Middle frontal gyrus (tissue), 1 donor: ENCODE data around the gene FIBP.

Experiments
- DNase-seq: peaks from one replicate; pipeline ENCODE4 v3.0.0-alpha.2; 2015; ENCODE audit warnings: low spot score; ENCODE audit errors: extremely low spot score

The FIBP gene

GRCh38 chr11:65891219-65892136 is 3.2 kb upstream of the FIBP start:
- DNase-seq = no peak

- peak; percentile 97 for DNase-seq
These were observed 2.3 kb upstream of the FIBP start, which contains the start of gene CCDC85B for GRCh38 chr11:65890324-65891218. TSS of gene CCDC85B (plus strand) at chr11:65890673. CDS start at chr11:65890784, 111 bp downstream.

GRCh38 chr11:65887723-65888162 is 528 bp downstream of the FIBP start:
- DNase-seq = no peak

GRCh38 chr11:65886826-65887722 is 1.2 kb downstream of the FIBP start:
- DNase-seq = no peak

GRCh38 chr11:65885808-65886536 is 2.3 kb downstream of the FIBP start:
- DNase-seq = no peak

- no peak for DNase-seq
These were observed 3.0 kb downstream of the FIBP start for GRCh38 chr11:65885231-65885630.

- peak; percentile 51 for DNase-seq
These were observed 3.6 kb downstream of the FIBP start for GRCh38 chr11:65884716-65885092.

GRCh38 chr11:65883786-65884715 is 4.2 kb downstream of the FIBP start:
- no peak for DNase-seq

- DNase-seq = no peak
These were observed 5.1 kb downstream of the FIBP start for GRCh38 chr11:65883058-65883761.

GRCh38 chr11:65882120-65883057 is 5.9 kb downstream of the FIBP start:
- no peak for DNase-seq

GRCh38 chr11:65880844-65881421 is 7.3 kb downstream of the FIBP start:
- DNase-seq = no peak

GRCh38 chr11:65880027-65880426 is 8.2 kb downstream of the FIBP start:
- no peak for DNase-seq

- DNase-seq = no peak
These were observed 8.7 kb downstream of the FIBP start, which contains the start of gene CTSW for GRCh38 chr11:65879617-65880016. TSS of gene CTSW (plus strand) at chr11:65879837. CDS start at chr11:65879855, 18 bp downstream.

- DNase-seq = peak; percentile 78
These were observed 14.7 kb downstream of the FIBP start for GRCh38 chr11:65873318-65874156.

- no peak for DNase-seq
These were observed 15.5 kb downstream of the FIBP start, which contains the start of gene EFEMP2 for GRCh38 chr11:65872586-65873317. TSS of gene EFEMP2 (minus strand) at chr11:65872800. CDS start at chr11:65872354, 446 bp downstream.
